Activated CD4-positive, alpha-beta T cell treated with anti-CD3 and anti-CD28 coated beads, Interleukin-2, Interleukin-6, amounts not matched to agents 100 ng/mL and 50 ng/mL, durations not matched to agents 16 hours and 8 hours (primary cell): ENCODE measurements around the gene PCED1B.

Source experiments
- DNase-seq: peaks from one replicate; pipeline ENCODE4 v3.0.0-alpha.2; 2020

Gene PCED1B

DNA sequence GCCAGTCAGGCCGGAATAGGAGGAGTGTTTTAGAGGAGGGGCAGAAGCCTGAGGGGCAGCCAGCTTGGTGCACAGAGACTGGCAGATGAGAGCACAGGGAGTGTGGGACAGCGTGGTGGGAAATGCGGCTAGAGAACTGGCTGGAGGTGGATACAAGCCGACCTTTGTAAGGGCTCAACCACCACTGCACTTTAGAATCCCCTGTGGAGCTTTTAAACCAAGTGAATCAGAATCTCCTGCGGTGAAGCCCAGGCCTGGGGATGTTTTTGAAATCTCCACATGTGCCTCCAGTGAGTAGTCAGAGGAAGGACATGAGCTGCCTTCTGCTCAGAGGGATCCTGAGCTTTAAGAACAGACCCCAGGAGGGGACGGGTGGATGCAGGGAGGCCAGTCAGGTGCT, 10.9 kb upstream of the PCED1B start:
- no peak for DNase-seq

DNA sequence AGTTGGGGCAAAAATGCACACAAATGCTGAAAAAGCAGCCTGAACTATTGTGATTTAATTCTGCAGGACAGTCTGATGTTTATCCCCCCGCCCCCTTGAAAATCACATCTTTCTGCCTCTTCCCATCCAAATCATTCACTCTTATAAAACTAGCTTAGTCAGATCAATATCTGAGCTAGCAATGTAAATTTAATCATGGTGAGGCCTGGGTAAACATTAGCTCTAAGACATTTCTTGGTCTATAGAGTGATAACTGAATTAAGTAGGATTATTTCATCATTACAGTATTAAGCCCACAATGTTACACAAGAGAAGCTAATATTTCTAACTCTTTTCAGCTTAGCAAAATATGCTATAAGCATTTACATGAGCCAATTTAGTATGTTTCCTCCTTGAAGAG, 9.1 kb upstream of the PCED1B start:
- no peak for DNase-seq

- peak; percentile 41 for DNase-seq
Observed at GRCh38 chr12:47071241-47071852, 8.1 kb upstream of the PCED1B start.

DNA sequence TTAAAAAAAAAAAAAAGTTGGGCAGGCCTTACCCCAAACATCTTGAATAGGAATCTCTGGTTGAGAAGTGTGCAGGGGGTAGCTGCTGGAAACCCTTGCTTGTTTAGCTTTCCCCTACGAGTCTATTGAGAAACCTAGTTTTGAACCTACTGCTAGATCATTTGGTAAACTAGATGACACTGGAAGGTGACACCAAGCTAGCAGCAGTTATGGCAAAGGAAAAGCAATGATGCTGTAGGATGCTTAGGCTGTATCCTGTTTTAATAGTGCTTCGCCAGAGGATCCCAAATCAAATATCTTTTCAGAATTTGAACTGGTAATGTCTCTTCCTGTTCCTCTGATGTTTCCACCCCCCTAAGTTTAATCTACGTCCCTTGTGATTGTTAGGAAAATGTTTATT, 5.5 kb upstream of the PCED1B start:
- no peak for DNase-seq

- no peak for DNase-seq
Observed at GRCh38 chr12:47074757-47075156, 4.7 kb upstream of the PCED1B start.

DNA sequence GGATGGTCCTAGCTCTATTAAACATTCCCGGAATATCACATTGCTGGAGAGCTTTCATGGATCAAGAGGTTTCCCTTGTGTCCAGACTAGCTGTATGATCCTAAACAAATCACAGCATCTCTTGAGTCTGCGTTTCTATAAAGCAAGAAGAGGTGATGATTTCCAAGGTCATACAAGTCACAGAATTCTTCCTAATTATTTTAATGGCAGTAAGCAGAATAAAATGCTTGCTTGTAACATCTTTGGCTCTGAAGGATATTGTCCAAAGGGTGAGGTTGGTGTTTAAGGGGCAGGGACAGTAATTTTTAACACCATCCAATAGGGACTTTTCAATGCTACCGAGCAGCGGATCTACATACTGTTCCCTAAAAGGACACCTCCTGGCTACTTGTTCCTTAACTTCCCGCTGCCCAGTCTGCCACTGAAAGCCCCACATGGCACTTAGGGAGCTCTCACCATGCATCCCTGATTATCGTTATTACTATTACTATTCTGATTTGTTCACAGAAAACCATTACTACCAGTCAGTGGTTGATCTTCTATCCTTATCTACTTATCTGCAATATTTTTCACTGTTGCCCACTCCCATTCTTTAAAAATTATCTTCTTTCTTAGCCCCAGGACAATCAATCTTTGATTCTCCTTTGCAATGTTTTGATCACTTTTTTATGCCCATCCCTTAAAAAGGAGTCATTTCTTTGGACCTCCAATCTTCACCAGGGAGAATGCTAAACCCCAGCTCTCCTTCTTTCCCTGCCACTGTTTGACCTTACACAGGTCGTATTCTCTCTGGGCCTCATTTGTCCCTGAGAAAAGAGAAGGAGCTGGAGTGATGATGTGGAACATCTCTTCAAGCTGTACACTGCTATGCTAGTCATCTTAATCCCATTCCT, 4.0 kb upstream of the PCED1B start:
- DNase-seq, result no peak

- no peak for DNase-seq
Observed at GRCh38 chr12:47077206-47078085, 2.0 kb upstream of the PCED1B start.

DNA sequence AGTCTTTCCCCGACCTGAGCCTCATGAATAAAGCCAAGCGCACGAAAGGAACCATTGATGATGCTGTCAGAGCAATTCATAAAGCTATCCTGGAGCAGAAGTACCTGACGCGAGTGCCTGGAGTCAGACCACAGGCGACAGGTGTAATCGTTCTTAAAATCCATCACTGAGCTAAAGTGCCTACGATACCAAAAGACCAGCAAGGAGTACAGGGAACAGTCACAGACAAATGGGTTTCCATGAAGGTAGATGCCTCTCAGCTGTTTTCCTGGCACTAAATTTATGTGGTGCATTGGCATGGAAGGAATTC, 1.4 kb upstream of the PCED1B start:
- no peak for DNase-seq

DNA sequence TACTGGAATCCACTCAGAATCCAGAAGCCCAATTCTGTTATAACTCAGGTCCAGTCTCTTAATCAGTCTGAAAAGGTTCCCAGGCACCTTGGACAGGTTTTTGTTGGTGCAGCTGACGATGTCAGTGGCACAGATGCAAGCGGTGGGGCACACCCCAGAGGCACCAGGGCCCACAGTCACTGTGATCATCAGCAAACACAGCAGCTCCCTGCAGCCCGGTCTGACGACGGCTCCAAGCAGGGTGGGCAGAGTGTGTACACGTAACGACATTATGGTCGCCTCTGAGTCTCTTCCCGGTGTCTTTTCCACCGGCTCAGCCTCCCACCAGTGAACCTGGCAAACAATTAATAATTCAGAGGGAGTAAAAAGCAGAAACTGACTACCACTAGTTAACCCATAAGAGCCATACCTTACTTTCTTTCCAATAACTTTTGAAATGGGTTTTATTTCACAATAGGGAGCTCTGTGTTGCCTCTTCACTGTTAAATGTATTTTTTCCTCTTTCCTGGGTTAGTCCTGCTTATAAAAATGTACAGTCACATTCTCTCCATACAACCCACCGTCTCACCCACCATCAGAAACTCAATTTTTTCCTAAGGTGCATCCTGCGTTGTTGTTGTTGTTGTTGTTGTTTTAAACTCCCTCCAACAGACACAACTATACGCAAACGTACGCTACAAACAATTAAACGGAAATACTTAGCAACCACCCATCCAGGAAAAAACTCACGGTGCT, 521 bp upstream of the PCED1B start:
- peak; percentile 40 for DNase-seq

GRCh38 chr12:47079981-47080724, 732 bp downstream of the PCED1B start:
- peak; percentile 51 for DNase-seq

- DNase-seq, result peak; percentile 74
Observed at GRCh38 chr12:47080725-47081502, 1.5 kb downstream of the PCED1B start.

DNA sequence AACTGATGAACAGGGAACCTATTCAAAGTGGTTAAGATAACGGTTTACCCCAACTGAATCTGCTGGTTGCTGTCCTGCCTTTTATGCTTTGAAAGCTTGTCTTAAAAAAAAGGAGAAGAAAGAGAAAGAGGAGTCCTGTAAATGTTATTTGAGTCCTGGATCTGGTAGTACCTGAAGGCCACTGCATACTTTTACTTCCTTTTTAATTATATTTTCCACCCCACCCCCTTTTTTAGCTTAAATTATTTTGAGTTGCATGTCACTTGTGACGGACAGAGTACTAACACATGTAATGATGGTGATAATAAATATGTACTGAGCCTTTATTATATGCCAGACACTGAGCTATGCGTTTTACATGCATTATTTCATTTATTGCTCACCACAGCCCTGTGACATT, 2.9 kb downstream of the PCED1B start:
- DNase-seq, result no peak

DNA sequence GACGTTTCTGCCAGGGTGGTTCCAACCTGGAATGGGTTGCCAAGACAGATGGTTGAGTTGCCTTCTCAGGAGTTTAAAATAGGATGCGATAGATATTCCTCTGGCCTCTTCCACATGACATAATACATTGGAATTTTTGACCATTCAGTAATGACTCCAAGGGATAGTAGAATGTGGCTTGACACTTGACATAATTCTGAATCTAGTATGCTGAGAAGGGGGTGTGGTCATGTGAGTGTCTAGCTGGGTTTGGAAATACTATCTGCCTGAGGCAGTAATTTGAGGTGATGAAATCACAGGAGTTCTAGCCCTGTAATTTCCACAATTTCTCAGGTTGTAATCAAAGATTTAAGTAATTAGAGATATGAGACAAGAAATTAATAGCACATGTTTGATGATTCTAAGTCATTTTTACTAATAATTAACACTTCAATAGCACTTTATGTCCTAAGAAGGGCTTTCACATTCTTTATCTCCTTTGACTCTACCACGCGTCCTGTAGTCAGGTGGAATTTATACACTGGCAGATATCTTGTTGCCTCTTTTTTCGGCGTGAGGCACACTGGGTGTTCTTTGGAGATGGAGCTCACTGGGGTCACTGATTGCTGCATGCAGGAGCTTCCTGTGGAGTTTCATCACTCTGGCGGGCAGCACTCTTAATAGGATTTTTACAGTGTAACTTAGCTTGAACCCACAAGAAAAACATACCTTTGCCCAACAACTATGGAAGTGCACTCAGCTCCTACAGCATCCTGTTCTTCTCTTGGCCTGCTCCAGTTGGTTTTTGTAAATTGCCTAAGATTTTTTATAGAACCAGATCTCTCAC, 3.6 kb downstream of the PCED1B start:
- no peak for DNase-seq

- DNase-seq, result peak; percentile 23
Observed at GRCh38 chr12:47084172-47084571, 4.8 kb downstream of the PCED1B start.

DNA sequence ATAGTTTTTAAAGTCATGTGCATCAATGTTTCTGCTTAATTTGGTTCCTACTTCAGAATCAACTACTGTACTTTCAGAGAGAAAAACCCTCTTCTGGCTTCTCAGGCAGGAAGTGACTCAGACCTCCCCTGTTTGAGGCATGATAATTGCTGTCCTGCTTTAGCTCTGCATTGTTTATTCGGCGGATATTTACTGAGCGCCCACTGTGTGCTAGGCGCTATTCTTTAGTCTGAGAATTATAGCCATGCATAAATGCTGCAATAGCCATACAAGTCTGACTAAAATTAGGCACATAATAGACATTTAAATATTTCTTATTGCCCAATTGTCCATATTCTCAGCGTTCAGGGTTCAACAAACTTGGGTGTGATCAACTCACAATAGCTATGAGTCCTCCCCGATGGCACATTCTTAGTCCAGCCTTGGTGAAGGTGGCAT, 6.4 kb downstream of the PCED1B start:
- DNase-seq, result peak; percentile 79

GRCh38 chr12:47087088-47087688, 7.8 kb downstream of the PCED1B start:
- no peak for DNase-seq

DNA sequence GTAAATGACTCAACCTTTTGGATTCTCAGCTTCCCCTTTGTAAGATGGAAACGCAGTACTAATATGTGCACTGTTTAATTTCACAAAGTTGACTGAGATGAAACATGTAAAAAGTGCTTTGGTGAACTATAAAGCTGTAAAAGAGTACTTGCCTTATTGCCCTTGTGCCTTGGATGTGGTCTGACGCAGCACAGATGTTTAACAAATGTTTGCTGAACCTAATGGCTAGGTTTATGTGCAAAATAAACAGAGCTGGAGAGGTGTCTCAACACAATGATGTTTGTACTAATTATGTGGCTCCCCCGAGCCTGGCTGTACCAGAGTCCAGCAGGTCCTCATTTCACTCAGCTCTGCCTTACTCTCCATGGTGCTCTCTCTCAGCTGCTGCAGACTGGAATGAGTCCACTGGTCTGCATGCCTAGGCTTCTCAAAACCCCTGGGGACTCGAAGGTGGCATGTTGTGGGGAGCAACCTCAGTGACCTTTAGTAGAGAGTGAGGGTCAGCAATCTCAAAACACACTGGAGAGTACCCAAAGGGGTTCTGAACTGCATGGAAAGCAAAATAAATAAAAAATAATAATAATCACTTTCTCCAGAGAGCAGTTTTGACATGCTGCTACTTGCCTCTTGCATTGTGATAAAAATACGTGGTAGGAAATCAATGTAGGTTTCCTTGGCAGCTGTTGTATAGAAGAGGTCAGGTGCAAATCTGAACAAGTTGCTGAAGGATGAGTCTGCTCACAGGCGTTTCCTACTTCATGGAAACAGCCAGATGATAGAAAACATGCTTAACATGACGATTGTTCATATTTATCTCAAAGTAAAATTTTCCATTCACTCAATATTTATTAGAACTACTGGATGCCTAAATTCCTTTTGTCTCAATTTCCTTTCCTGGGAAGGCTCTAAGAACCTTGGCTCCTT, 8.9 kb downstream of the PCED1B start:
- no peak for DNase-seq

- no peak for DNase-seq
Observed at GRCh38 chr12:47091009-47091408, 11.6 kb downstream of the PCED1B start.

- no peak for DNase-seq
Observed at GRCh38 chr12:47094804-47095203, 15.4 kb downstream of the PCED1B start.
